GM20431 (cell line): ENCODE results near the gene ITPK1.

Source experiments
- in situ Hi-C: fragments of 300-500 bp; cut with MseI, MboI; formaldehyde crosslinking; loops from one replicate; pipeline ENCODE4 v1.15.0; 2020; ENCODE audit warnings: low sequenced_read_pairs; ENCODE audit not compliant: unreplicated experiment

The ITPK1 gene

GRCh38 chr14:92980866-92981265, 134.9 kb downstream of the ITPK1 start:
- in situ Hi-C loops = no loop called here

GRCh38 chr14:92978229-92979021, 137.3 kb downstream of the ITPK1 start:
- in situ Hi-C loops = no loop called here

- in situ Hi-C loops = no loop called here
Observed at GRCh38 chr14:92976268-92976667, 139.5 kb downstream of the ITPK1 start.

GRCh38 chr14:92974541-92975345, 141.0 kb downstream of the ITPK1 start:
- in situ Hi-C loops = no loop called here

GRCh38 chr14:92973798-92974372, 141.8 kb downstream of the ITPK1 start:
- in situ Hi-C loops = no loop called here

- in situ Hi-C loops = no loop called here
Observed at GRCh38 chr14:92973261-92973797, 142.4 kb downstream of the ITPK1 start.

GRCh38 chr14:92971601-92972180, 144.0 kb downstream of the ITPK1 start:
- in situ Hi-C loops = no loop called here

- in situ Hi-C loops = no loop called here
Observed at GRCh38 chr14:92970271-92970670, 145.5 kb downstream of the ITPK1 start.

- in situ Hi-C loops = no loop called here
Observed at GRCh38 chr14:92969871-92970270, 145.9 kb downstream of the ITPK1 start.

GRCh38 chr14:92969430-92969829, 146.3 kb downstream of the ITPK1 start:
- in situ Hi-C loops = no loop called here

- in situ Hi-C loops = no loop called here
Observed at GRCh38 chr14:92968291-92969020, 147.3 kb downstream of the ITPK1 start.

GRCh38 chr14:92967346-92967926, 148.3 kb downstream of the ITPK1 start:
- in situ Hi-C loops = no loop called here

- in situ Hi-C loops = no loop called here
Observed at GRCh38 chr14:92965281-92965680, 150.4 kb downstream of the ITPK1 start.

GRCh38 chr14:92964124-92965109, 151.3 kb downstream of the ITPK1 start:
- in situ Hi-C loops = no loop called here

- in situ Hi-C loops = no loop called here
Observed at GRCh38 chr14:92963301-92964123, 152.2 kb downstream of the ITPK1 start.

GRCh38 chr14:92962831-92963095, 153.0 kb downstream of the ITPK1 start:
- in situ Hi-C loops = no loop called here

GRCh38 chr14:92962031-92962830, 153.5 kb downstream of the ITPK1 start:
- in situ Hi-C loops = no loop called here
